Thyroid gland (tissue), 4 donors: ENCODE results near the gene FLT1. TPM values are rescaled to one million over a fixed set of nuclear protein-coding genes. Genes with fewer than 3 reads are reported as not detected.

Experiments
- DNase-seq, 2 donors: peaks; one replicate each; pipeline ENCODE4 v3.0.0-alpha.2; 2019
- H3K27ac ChIP-seq, 3 donors: fragments of 200-600 bp; sonication (generic); 1 replicate in 2 of 3; 2 replicates in 1 of 3; pipeline ENCODE4 v1.5.1; 2016 to 2019; ENCODE audit warnings: mild to moderate bottlenecking in 1 of 3, moderate library complexity in 1 of 3
- H3K27me3 ChIP-seq: fragments of 200-600 bp; sonication (generic); one replicate; pipeline ENCODE4 v1.5.1; 2019
- H3K36me3 ChIP-seq, 2 donors: fragments of 200-600 bp; sonication (generic); one replicate each; pipeline ENCODE4 v1.5.1; 2016 to 2019
- H3K4me1 ChIP-seq, 2 donors: fragments of 200-600 bp; sonication (generic); one replicate each; pipeline ENCODE4 v1.5.1; 2017 to 2019
- H3K4me3 ChIP-seq, 3 donors: fragments of 200-600 bp; sonication (generic); replicated peaks in 1 of 3; 1 replicate in 2 of 3; 2 replicates in 1 of 3; pipeline ENCODE4 v1.5.1; 2016; ENCODE audit warnings: mild to moderate bottlenecking in 1 of 3
- H3K9me3 ChIP-seq: fragments of 200-600 bp; sonication (generic); one replicate; pipeline ENCODE4 v1.5.1; 2017
- POLR2A ChIP-seq, 2 donors: fragments of 450-650 bp; IDR thresholded peaks; one replicate each; pipeline ENCODE4 v1.6.1; 2017; ENCODE audit warnings: antibody characterized with exemption in 2 of 2, mild to moderate bottlenecking in 2 of 2, moderate library complexity in 1 of 2
- WGBS, 2 donors: methylation state at CpG; one replicate each; pipeline ENCODE4 v1.1.5; 2017; 5-methylcytosine and 5-hydroxymethylcytosine counted together
- intact Hi-C: fragments of 100-400 bp; cut with DNase I; formaldehyde crosslinking; loops from one replicate; pipeline ENCODE4 v1.15.1; 2023
- total RNA-seq, 4 donors: library from RNA; depleted of rRNA; stranded (reverse); fragments of >200 nt; gene quantifications; one replicate each; pipeline ENCODE4 v1.2.3, GENCODE V29; 2016
- TF ChIP-seq, protein P1 (sequence below), 6 experiments: fragments of 200-600 bp in 3 of 6; fragments of 450-650 bp in 3 of 6; sonication (generic) in 3 of 6; IDR thresholded peaks; one replicate each; pipeline ENCODE4 v1.5.1; 2016 to 2019; ENCODE audit warnings: antibody characterized with exemption in 6 of 6, mild to moderate bottlenecking in 2 of 6, inconsistent platforms in 1 of 6, moderate library complexity in 1 of 6

Gene FLT1
- total RNA-seq, 4 donors from 2014 or later, result 23.4 to 132 (median 44.4) TPM

DNA sequence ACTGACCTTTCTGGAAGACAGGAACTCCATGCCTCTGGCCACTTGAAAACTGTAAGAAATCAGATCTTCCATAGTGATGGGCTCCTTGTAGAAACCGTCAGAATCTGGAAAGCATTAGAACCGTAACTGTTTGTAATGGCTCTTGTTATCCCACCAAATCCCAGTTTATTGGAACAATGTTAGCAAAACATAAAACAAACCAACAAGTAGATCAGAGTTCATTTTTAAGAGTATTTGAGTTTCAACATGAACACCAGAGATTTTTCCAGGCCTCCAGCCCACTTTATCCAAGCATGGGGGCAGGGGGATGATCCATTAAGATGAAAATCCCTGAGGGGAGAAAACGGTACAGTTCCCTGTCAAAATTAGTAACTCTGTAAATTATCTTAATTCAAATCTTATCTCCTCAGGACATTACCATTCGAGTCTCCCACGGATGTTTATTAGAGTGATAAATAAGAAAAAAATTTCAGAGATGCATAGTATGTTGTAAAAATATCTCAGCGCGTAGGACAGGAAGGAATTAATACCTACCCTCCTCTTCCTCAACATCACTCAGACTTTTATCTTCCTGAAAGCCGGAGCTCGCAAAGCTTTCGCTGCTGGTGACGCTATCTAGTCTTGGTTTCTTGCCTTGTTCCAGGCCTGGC, 172.5 kb downstream of the FLT1 start:
- H3K9me3 ChIP-seq, result no peaks in the 10 kb centered on the region
- WGBS, 2 donors, result 74 to 77% methylated on average over 11 of the region's 11 CpGs
- H3K4me3 ChIP-seq, result no peak overlapping the region
- no peaks in the 10 kb centered on the region for H3K36me3 ChIP-seq
- no peak for DNase-seq
- H3K27ac ChIP-seq, result no peak overlapping the region
- TF ChIP-seq, protein P1, sequence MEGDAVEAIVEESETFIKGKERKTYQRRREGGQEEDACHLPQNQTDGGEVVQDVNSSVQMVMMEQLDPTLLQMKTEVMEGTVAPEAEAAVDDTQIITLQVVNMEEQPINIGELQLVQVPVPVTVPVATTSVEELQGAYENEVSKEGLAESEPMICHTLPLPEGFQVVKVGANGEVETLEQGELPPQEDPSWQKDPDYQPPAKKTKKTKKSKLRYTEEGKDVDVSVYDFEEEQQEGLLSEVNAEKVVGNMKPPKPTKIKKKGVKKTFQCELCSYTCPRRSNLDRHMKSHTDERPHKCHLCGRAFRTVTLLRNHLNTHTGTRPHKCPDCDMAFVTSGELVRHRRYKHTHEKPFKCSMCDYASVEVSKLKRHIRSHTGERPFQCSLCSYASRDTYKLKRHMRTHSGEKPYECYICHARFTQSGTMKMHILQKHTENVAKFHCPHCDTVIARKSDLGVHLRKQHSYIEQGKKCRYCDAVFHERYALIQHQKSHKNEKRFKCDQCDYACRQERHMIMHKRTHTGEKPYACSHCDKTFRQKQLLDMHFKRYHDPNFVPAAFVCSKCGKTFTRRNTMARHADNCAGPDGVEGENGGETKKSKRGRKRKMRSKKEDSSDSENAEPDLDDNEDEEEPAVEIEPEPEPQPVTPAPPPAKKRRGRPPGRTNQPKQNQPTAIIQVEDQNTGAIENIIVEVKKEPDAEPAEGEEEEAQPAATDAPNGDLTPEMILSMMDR (IDR thresholded peaks at IDR 0.05), result no peak
- TF ChIP-seq POLR2A (IDR thresholded peaks at IDR 0.05), result no peak
- H3K4me1 ChIP-seq, result peaks cover 0 to 3% of the 10 kb centered on the region in 2 donors
- no peaks in the 10 kb centered on the region for H3K27me3 ChIP-seq
- intact Hi-C loops, result loop anchor here (10.0 kb wide), 2 partner anchors 312 to 472 kb away; no protein-coding TSS in a partner anchor

DNA sequence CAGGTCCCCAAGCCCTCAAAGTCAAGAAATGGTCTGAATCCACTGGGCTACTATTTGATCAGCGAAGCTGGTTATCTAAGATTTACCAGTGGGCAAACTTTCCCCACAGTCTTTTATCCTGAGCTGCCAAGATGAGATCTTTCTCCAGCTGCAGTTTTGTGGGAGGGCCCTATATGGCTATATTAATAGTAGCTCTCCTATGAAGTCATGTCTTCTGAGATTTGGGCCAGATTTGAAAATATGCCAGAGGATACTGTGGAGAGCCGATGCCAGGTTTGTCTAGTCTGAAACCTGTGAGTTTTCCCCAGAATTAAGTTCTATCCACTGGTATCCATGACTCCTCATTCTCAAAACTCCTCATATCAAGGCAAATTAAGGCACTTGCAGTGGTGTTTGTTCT, 173.2 kb downstream of the FLT1 start:
- no peaks in the 10 kb centered on the region for H3K27me3 ChIP-seq
- intact Hi-C loops, result loop anchor here (10.0 kb wide), 2 partner anchors 313 to 473 kb away; no protein-coding TSS in a partner anchor
- no peak for DNase-seq
- WGBS, 2 donors, result 73 to 80% methylated on average over 2 of the region's 2 CpGs
- no peak overlapping the region for H3K4me3 ChIP-seq
- H3K27ac ChIP-seq, result no peak overlapping the region
- H3K4me1 ChIP-seq, result peaks cover 0 to 3% of the 10 kb centered on the region in 2 donors
- H3K36me3 ChIP-seq, result no peaks in the 10 kb centered on the region
- H3K9me3 ChIP-seq, result no peaks in the 10 kb centered on the region
- TF ChIP-seq POLR2A (IDR thresholded peaks at IDR 0.05), result no peak
- TF ChIP-seq, protein P1 (IDR thresholded peaks at IDR 0.05), result no peak

DNA sequence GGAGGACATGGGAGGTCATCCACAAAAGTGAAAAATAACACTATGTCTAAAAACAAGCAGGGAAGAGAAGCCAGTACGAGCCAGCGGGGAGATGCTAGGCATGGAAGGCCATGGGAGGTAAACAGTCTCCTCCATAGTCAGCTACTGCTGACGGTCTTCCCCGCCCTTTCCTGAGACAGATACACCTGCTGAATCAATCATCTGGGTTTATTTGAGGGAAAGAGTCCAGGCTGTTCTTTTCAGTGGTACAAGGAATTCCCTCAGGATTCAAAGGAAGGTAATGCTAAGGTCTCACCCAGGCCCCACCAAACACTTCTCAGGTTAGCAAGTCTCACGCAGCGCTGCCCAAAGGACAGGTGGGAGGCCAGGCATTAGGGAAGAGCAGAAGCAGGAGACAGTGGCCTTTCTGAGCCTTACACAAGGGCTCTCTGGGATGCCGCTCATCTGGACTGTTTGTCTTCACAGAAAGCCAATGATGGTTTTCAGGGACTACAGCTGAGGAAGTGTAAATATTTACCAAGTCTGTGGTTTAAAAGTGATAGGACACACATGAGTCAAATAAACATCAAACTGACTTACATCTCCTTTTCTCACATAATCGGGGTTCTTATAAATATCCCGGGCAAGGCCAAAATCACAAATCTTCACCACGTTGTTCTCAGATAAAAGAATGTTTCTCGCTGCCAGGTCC, 173.9 kb downstream of the FLT1 start:
- Histone ChIP-seq H3K27ac (no peak overlapping the region), H3K36me3 (no peaks in the 10 kb centered on the region), H3K4me1 (peaks cover 0 to 3% of the 10 kb centered on the region in 2 donors), H3K27me3 (no peaks in the 10 kb centered on the region), H3K4me3 (no peak overlapping the region), H3K9me3 (no peaks in the 10 kb centered on the region)
- DNase-seq, result no peak
- TF ChIP-seq, protein P1 (IDR thresholded peaks at IDR 0.05), result no peak
- no peak for TF ChIP-seq POLR2A (IDR thresholded peaks at IDR 0.05)
- intact Hi-C loops, result loop anchor here (10.0 kb wide), 2 partner anchors 314 to 474 kb away; no protein-coding TSS in a partner anchor
- WGBS, 2 donors, result 81 to 85% methylated on average over 11 of the region's 11 CpGs

DNA sequence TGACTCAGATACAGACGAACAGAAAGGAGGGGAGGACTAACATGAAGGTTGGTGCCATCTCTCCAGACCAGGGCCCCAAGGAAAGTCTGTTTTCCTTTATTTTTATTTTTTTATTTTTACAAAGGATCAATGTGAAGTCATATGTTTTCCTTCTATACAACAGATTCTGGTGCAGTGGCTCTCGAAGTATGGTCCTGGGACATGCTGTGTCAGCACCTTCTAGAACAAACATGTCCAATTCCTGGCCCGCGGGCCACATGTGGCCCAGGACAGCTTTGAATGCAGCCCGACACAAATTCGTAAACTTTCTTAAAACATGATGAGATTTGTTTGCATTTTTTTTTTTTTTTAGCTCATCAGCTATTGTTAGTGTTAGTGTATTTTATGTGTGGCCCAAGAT, 174.7 kb downstream of the FLT1 start:
- WGBS, 2 donors, result 88 to 93% methylated on average over 6 of the region's 6 CpGs
- no peak for TF ChIP-seq POLR2A (IDR thresholded peaks at IDR 0.05)
- TF ChIP-seq, protein P1 (IDR thresholded peaks at IDR 0.05), result no peak

DNA sequence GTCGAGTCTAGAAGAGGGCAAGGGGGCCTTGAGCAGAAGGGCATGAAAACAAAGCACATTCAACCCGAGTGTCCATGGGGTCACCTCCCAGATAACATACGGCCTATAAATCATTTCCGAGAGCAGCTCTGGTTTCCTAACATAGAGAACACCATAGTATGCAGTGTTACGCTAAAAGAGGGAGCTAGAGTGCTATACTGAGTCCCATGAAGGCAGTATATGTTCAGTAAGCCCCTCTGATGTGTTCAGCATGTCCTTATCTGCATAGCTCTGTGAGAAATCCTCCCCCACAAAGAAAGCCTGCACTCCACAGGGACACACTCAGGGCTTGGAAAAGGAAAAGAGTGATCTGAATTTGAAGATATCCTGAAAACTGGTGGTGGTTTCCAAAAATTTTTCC, 175.4 kb downstream of the FLT1 start:
- DNase-seq, result no peak
- TF ChIP-seq, protein P1 (IDR thresholded peaks at IDR 0.05), result no peak
- TF ChIP-seq POLR2A (IDR thresholded peaks at IDR 0.05), result no peak
- no peak overlapping the region for H3K4me3 ChIP-seq
- H3K9me3 ChIP-seq, result no peaks in the 10 kb centered on the region
- WGBS, 2 donors, result 78 to 89% methylated on average over 5 of the region's 5 CpGs
- intact Hi-C loops, result no loop called here
- no peaks in the 10 kb centered on the region for H3K27me3 ChIP-seq
- H3K4me1 ChIP-seq, result no peaks in the 10 kb centered on the region
- H3K36me3 ChIP-seq, result no peaks in the 10 kb centered on the region
- no peak overlapping the region for H3K27ac ChIP-seq

More for the DNA sequence above, 174.7 kb downstream of the FLT1 start:
- no peak for DNase-seq
- Histone ChIP-seq H3K4me1 (peaks cover 0 to 2% of the 10 kb centered on the region in 2 donors), H3K27me3 (no peaks in the 10 kb centered on the region), H3K9me3 (no peaks in the 10 kb centered on the region), H3K4me3 (no peak overlapping the region), H3K27ac (no peak overlapping the region), H3K36me3 (no peaks in the 10 kb centered on the region)
- intact Hi-C loops, result loop anchor here (10.0 kb wide), 2 partner anchors 315 to 475 kb away; no protein-coding TSS in a partner anchor
